Measurements from ENCODE around the gene ACAN. TPM values are rescaled to one million over a fixed set of nuclear protein-coding genes. Genes with fewer than 3 reads are reported as not detected.

Gene ACAN
- total RNA-seq, 1 experiment from 2014 or later = 0.50 TPM

GRCh38 chr15:88897142-88897455, 93.9 kb downstream of the ACAN start:
- no peak overlapping the region for H2BK120ac ChIP-seq (ENCODE audit: low read depth, low read length, poor library complexity, severe bottlenecking)
- H2BK20ac ChIP-seq (ENCODE audit: low read depth, low read length, poor library complexity, severe bottlenecking) = no peak overlapping the region
- H3K79me1 ChIP-seq (ENCODE audit: insufficient read depth, low read depth, low read length, poor library complexity, severe bottlenecking) = no peaks in the 10 kb centered on the region
- Mint-ChIP-seq H3K4me3 (no peak overlapping the region), H3K27ac (peak overlapping the region in 1 of 3 experiments; percentile 85; a peak in 2 of 7 replicates), H3K9me3 (no peaks in the 10 kb centered on the region), H3K36me3 (ENCODE audit: insufficient read depth in 1 of 3, low read depth in 3 of 3) (peaks cover 30 to 64% (median 49%) of the 10 kb centered on the region in 3 experiments), H3K4me1 (peaks cover 30 to 62% of the 10 kb centered on the region in 2 experiments), H3K27me3 (ENCODE audit: low read depth) (peaks cover 9% of the 10 kb centered on the region)
- no peak overlapping the region for H3K4me2 ChIP-seq (ENCODE audit: insufficient read depth, insufficient read length, low read length)
- H3K9me3 ChIP-seq (ENCODE audit: control insufficient read depth, low read depth, low read length) = no peaks in the 10 kb centered on the region
- H2BK5ac ChIP-seq (ENCODE audit: insufficient read length, low read length) = no peak overlapping the region
- no peak overlapping the region for H3K56ac ChIP-seq (ENCODE audit: insufficient read length, low read depth, low read length)
- DNase-seq = no peak
- H3K14ac ChIP-seq (ENCODE audit: insufficient read depth, low read length) = no peak overlapping the region
- no peak overlapping the region for H2BK15ac ChIP-seq (ENCODE audit: low read depth, low read length)
- no peak overlapping the region for H2AK5ac ChIP-seq (ENCODE audit: insufficient read length, low read length)
- WGBS (ENCODE audit: extremely low coverage, insufficient read length, low lambda C conversion rate) = no CpG with 5 or more reads among the region's 8 CpGs
- H3K27me3 ChIP-seq (ENCODE audit: insufficient read depth, low read length) = no peaks in the 10 kb centered on the region
- H4K8ac ChIP-seq (replicated peaks; ENCODE audit: insufficient read length, low read depth, low read length) = no peak overlapping the region
- H3T11ph ChIP-seq (ENCODE audit: low read length) = no peak overlapping the region
- H3K4me1 ChIP-seq (ENCODE audit: insufficient read depth, low read length) = peaks cover 12% of the 10 kb centered on the region
- H3K23ac ChIP-seq (ENCODE audit: insufficient read length, low read depth, low read length) = no peak overlapping the region
- no peak overlapping the region for H4K5ac ChIP-seq (ENCODE audit: insufficient read length, low read depth, low read length)
- H2AFZ ChIP-seq (ENCODE audit: low read length) = no peak overlapping the region
- no peak for TF ChIP-seq CTCF (conservative IDR thresholded peaks at IDR 0.05)
- no peak overlapping the region for H3K9ac ChIP-seq (ENCODE audit: extremely low read depth, insufficient read length, low read length)
- H4K20me1 ChIP-seq (ENCODE audit: control insufficient read depth, insufficient read depth, insufficient read length) = no peaks in the 10 kb centered on the region
- H4K91ac ChIP-seq (ENCODE audit: insufficient read length, low read depth, low read length) = no peak overlapping the region
- H3K18ac ChIP-seq (ENCODE audit: insufficient read length, low read depth, low read length) = no peak overlapping the region
- H3K23me2 ChIP-seq (ENCODE audit: insufficient read length, low read depth, low read length, poor library complexity, severe bottlenecking) = peaks cover 18% of the 10 kb centered on the region
- H3K4ac ChIP-seq (ENCODE audit: low read depth, low read length) = no peak overlapping the region
- no peak overlapping the region for H3K27ac ChIP-seq (ENCODE audit: insufficient read length, low read depth, low read length)
- no peak overlapping the region for H2BK12ac ChIP-seq (ENCODE audit: insufficient read length, low read depth, low read length)
- H3K79me2 ChIP-seq (ENCODE audit: insufficient read depth, low read length) = no peaks in the 10 kb centered on the region
